PC-9 (cell line): ENCODE data around the gene CYGB.

Experiments
- EZH2 ChIP-seq: fragments of 200-600 bp; sonication (generic); IDR thresholded peaks from 2 replicates; pipeline ENCODE4 v1.8.0; 2017; ENCODE audit warnings: antibody characterized with exemption, low read depth
- TF ChIP-seq, protein P1 (sequence below): fragments of 200-600 bp; sonication (generic); conservative IDR thresholded peaks from 2 replicates; pipeline ENCODE4 v1.6.1; 2017; ENCODE audit warnings: mixed run types, antibody characterized with exemption, mild to moderate bottlenecking, moderate library complexity

DNA sequence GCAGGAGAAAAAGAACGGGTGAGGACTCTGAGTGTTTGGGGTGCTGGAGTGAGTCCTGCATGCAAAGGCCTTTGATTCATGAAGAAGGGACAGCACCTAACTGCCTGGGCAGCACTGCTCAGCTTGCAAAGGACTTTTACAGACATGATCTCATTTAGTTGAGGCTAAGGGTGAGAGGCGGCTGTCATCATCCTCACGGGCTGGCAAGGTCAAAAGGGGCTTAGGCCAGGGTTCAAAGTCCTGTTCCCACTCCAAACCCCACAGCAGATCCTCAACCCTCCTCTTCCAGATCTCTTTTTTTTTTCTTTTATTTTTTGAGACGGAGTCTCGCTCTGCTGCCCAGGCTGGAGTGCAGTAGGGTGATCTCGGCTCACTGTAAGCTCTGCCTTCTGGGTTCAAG is 41.0 kb downstream of the CYGB start:
- TF ChIP-seq, protein P1, sequence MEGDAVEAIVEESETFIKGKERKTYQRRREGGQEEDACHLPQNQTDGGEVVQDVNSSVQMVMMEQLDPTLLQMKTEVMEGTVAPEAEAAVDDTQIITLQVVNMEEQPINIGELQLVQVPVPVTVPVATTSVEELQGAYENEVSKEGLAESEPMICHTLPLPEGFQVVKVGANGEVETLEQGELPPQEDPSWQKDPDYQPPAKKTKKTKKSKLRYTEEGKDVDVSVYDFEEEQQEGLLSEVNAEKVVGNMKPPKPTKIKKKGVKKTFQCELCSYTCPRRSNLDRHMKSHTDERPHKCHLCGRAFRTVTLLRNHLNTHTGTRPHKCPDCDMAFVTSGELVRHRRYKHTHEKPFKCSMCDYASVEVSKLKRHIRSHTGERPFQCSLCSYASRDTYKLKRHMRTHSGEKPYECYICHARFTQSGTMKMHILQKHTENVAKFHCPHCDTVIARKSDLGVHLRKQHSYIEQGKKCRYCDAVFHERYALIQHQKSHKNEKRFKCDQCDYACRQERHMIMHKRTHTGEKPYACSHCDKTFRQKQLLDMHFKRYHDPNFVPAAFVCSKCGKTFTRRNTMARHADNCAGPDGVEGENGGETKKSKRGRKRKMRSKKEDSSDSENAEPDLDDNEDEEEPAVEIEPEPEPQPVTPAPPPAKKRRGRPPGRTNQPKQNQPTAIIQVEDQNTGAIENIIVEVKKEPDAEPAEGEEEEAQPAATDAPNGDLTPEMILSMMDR: no peak
- no peak for TF ChIP-seq EZH2
